Measurements from ENCODE around the gene KDM4B.

GRCh38 chr19:5070331-5070730 lies 101.4 kb downstream of the KDM4B start:
- TF ChIP-seq CTCF (IDR thresholded peaks at IDR 0.05) = no peak
- TF ChIP-seq EZH2 (IDR thresholded peaks at IDR 0.05; ENCODE audit: borderline replicate concordance, insufficient read depth, low read depth, low read length, poor library complexity, severe bottlenecking) = no peak

Data from B cell (primary cell).